Panc1 (cell line): ENCODE data around the gene GNAI2. TPM values are rescaled to one million over a fixed set of nuclear protein-coding genes. Genes with fewer than 3 reads are reported as not detected.

ENCODE experiments used
- ATAC-seq: fragments of 200-7000 bp; cut with Tn5 transposase; 2 replicates; pipeline ENCODE4 v1.9.1; 2020; ENCODE audit warnings: mild to moderate bottlenecking, moderate library complexity
- BruUV-seq: library from RNA; stranded (reverse); fragments of 400-500 nt; replicated peaks from 2 replicates; lab custom pipeline; 2021; lab: Mats Ljungman, UMichigan
- CTCF ChIA-PET: fragments of 300-600 bp; sonication (Branson Sonifier 250); formaldehyde crosslinking; loops from one replicate; lab custom pipeline; 2022; ENCODE audit warnings: antibody characterized with exemption; lab: Charles Lee
- POLR2A ChIA-PET: fragments of 300-600 bp; sonication (Branson Sonifier 250); formaldehyde crosslinking; loops from one replicate; lab custom pipeline; 2022; ENCODE audit warnings: antibody characterized with exemption; lab: Charles Lee
- DNase-seq: peaks from one replicate; pipeline ENCODE4 v3.0.0-alpha.2; 2010; ENCODE audit warnings: low read depth, low spot score
- H3K27ac ChIP-seq: 2 replicates; pipeline ENCODE4 v1.5.1; 2011; ENCODE audit warnings: mild to moderate bottlenecking, low read length, inconsistent platforms
- H3K27me3 ChIP-seq: fragments of 200-500 bp; sonication (Bioruptor generic); 2 replicates; pipeline ENCODE4 v1.6.0; 2014; ENCODE audit warnings: low read length, inconsistent platforms; ENCODE audit not compliant: control insufficient read depth, insufficient read depth
- H3K36me3 ChIP-seq: fragments of 200-500 bp; sonication (Bioruptor generic); 2 replicates; pipeline ENCODE4 v1.5.1; 2014; ENCODE audit warnings: inconsistent platforms, mild to moderate bottlenecking, low read length, moderate library complexity; ENCODE audit not compliant: control insufficient read depth, insufficient read depth
- H3K4me1 ChIP-seq: 2 replicates; pipeline ENCODE4 v1.5.1; 2011; ENCODE audit warnings: inconsistent platforms, mild to moderate bottlenecking, low read length, moderate library complexity; ENCODE audit not compliant: control insufficient read depth, insufficient read depth
- H3K4me3 ChIP-seq, 2 experiments: 2 replicates each; pipeline ENCODE4 v1.5.1; 2011 to 2012; ENCODE audit warnings: low read depth in 2 of 2, low read length in 2 of 2, mild to moderate bottlenecking in 2 of 2, inconsistent platforms in 1 of 2, moderate library complexity in 1 of 2
- H3K9me3 ChIP-seq: fragments of 200-500 bp; sonication (Bioruptor generic); 2 replicates; pipeline ENCODE4 v1.5.1; 2014; ENCODE audit warnings: low read depth, mild to moderate bottlenecking, inconsistent platforms, low read length, moderate library complexity; ENCODE audit not compliant: control insufficient read depth, insufficient read depth
- POLR2AphosphoS5 ChIP-seq: IDR thresholded peaks from 2 replicates; pipeline ENCODE4 v1.6.1; 2012; ENCODE audit warnings: mild to moderate bottlenecking, low read depth, low read length, moderate library complexity
- SIN3A ChIP-seq: IDR thresholded peaks from 2 replicates; pipeline ENCODE4 v1.6.1; 2012; ENCODE audit warnings: low read depth, mild to moderate bottlenecking, low read length, moderate library complexity, borderline replicate concordance; ENCODE audit not compliant: insufficient read depth
- TCF7L2 ChIP-seq: IDR thresholded peaks from 2 replicates; pipeline ENCODE4 v1.6.1; 2011; ENCODE audit warnings: mild to moderate bottlenecking, low read depth, low read length, inconsistent platforms
- in situ Hi-C: cut with HindIII; loops from 2 replicates; pipeline ENCODE4 v1.10.0; 2016; ENCODE audit warnings: low sequenced_read_pairs, low pct_unique_long_range_greater_than_20kb
- intact Hi-C: fragments of 100-400 bp; cut with micrococcal nuclease; formaldehyde crosslinking; loops from one replicate; pipeline ENCODE4 v1.10.0; 2022; ENCODE audit not compliant: unreplicated experiment
- total RNA-seq: library from RNA; stranded (reverse); gene quantifications from one replicate; pipeline ENCODE4 v1.2.1, GENCODE V29; 2021; ENCODE audit not compliant: unreplicated experiment
- TF ChIP-seq, protein P1 (sequence below), 2 experiments: IDR thresholded peaks; 2 replicates each; pipeline ENCODE4 v1.6.1; 2011 to 2012; ENCODE audit warnings: low read depth in 2 of 2, control low read depth in 1 of 2, low read length in 1 of 2, mild to moderate bottlenecking in 1 of 2, moderate library complexity in 1 of 2; ENCODE audit not compliant: insufficient read depth in 1 of 2
- TF ChIP-seq, protein P2 (sequence below): fragments of 450-650 bp; IDR thresholded peaks from 2 replicates; pipeline ENCODE4 v1.5.1; 2017; ENCODE audit warnings: mild to moderate bottlenecking

Gene GNAI2
- total RNA-seq, 1 experiment from 2014 or later, result 170 TPM

DNA sequence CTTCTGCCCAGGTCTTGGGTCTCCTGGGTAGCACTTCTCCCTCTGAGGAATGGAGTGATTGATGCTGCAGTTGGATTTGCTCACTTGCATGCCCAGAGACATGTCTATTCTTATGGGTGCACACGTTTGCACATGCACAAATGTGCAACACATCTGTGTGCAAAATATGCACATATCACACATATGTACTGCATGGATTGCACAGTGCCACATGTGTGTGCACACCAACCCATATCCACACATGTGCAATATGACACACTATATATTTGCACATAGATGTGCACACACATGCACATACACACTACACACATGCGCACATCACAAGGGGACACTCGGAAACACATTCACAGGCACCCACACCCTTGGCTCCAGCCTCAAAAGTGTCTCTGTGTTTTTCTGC is 32.3 kb downstream of the GNAI2 start:
- Histone ChIP-seq H3K36me3 (no peaks in the 10 kb centered on the region), H3K9me3 (no peaks in the 10 kb centered on the region), H3K27me3 (no peaks in the 10 kb centered on the region), H3K27ac (no peak overlapping the region), H3K4me1 (peaks cover 8% of the 10 kb centered on the region), H3K4me3 (no peak overlapping the region)
- TF ChIP-seq, protein P1, sequence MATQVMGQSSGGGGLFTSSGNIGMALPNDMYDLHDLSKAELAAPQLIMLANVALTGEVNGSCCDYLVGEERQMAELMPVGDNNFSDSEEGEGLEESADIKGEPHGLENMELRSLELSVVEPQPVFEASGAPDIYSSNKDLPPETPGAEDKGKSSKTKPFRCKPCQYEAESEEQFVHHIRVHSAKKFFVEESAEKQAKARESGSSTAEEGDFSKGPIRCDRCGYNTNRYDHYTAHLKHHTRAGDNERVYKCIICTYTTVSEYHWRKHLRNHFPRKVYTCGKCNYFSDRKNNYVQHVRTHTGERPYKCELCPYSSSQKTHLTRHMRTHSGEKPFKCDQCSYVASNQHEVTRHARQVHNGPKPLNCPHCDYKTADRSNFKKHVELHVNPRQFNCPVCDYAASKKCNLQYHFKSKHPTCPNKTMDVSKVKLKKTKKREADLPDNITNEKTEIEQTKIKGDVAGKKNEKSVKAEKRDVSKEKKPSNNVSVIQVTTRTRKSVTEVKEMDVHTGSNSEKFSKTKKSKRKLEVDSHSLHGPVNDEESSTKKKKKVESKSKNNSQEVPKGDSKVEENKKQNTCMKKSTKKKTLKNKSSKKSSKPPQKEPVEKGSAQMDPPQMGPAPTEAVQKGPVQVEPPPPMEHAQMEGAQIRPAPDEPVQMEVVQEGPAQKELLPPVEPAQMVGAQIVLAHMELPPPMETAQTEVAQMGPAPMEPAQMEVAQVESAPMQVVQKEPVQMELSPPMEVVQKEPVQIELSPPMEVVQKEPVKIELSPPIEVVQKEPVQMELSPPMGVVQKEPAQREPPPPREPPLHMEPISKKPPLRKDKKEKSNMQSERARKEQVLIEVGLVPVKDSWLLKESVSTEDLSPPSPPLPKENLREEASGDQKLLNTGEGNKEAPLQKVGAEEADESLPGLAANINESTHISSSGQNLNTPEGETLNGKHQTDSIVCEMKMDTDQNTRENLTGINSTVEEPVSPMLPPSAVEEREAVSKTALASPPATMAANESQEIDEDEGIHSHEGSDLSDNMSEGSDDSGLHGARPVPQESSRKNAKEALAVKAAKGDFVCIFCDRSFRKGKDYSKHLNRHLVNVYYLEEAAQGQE (IDR thresholded peaks at IDR 0.05; ENCODE audit: insufficient read depth in 1 of 2, low read depth in 2 of 2, low read length in 1 of 2), result no peak
- TF ChIP-seq SIN3A (no peak), POLR2AphosphoS5 (no peak), TCF7L2 (no peak)
- TF ChIP-seq, protein P2, sequence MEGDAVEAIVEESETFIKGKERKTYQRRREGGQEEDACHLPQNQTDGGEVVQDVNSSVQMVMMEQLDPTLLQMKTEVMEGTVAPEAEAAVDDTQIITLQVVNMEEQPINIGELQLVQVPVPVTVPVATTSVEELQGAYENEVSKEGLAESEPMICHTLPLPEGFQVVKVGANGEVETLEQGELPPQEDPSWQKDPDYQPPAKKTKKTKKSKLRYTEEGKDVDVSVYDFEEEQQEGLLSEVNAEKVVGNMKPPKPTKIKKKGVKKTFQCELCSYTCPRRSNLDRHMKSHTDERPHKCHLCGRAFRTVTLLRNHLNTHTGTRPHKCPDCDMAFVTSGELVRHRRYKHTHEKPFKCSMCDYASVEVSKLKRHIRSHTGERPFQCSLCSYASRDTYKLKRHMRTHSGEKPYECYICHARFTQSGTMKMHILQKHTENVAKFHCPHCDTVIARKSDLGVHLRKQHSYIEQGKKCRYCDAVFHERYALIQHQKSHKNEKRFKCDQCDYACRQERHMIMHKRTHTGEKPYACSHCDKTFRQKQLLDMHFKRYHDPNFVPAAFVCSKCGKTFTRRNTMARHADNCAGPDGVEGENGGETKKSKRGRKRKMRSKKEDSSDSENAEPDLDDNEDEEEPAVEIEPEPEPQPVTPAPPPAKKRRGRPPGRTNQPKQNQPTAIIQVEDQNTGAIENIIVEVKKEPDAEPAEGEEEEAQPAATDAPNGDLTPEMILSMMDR, result no peak
- CTCF ChIA-PET, result no interaction called here
- no TSS peak for BruUV-seq
- no peak for DNase-seq
- ATAC-seq, result no peak
- POLR2A ChIA-PET, result no interaction called here
- intact Hi-C loops (loop anchor here (10.0 kb wide), 1 partner anchor 73 kb away; the partner anchor contains the start of gene GNAT1), in situ Hi-C loops (no loop called here)

DNA sequence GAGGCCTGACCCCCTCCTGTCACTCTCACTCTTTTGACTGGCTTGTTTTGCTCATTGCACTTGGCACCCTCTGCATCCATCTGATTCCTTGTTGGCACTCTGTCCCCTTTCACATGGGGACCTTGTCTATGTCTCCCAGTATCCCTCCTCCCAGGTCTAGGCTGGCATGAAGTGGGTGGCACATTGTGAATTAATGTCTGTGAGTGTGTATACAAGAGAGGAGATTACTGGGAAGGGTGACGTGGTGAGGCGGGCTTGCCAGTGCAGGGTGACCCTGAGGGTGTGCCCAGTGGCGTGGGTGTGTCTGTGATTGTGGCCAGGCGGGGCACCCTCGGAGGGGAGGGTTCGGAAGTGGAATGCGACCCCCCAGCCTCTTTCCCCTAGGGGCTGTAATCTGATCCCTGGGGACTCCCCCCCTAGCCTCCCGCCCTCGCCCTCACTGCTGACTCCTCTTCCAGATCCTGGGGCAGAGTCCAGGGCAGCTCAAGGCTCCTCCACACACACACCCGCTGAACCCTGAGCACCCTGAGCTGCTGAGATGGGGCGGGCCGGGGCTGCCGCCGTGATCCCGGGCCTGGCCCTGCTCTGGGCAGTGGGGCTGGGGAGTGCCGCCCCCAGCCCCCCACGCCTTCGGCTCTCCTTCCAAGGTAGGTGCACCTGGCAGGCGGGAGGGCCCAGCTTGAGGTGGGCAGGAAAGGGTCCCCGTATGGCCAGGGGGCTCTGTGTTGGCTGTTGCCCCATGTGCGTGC is 32.9 kb downstream of the GNAI2 start, which contains the start of gene SEMA3B:
Gene SEMA3B, plus strand, starts transcription at position 445 of the 749 bp plus-strand sequence. Its CDS starts 94 bp downstream, at position 539.
- BruUV-seq, result no TSS peak
- intact Hi-C loops, result loop anchor here (10.0 kb wide), 1 partner anchor 74 kb away; the partner anchor contains the start of gene GNAT1
- ChIA-PET CTCF (no interaction called here), POLR2A (no interaction called here)
- no peak for TF ChIP-seq SIN3A
- TF ChIP-seq, protein P1 (IDR thresholded peaks at IDR 0.05; ENCODE audit: insufficient read depth in 1 of 2, low read depth in 2 of 2, low read length in 1 of 2), result no peak
- no peak for TF ChIP-seq TCF7L2
- no peak for TF ChIP-seq POLR2AphosphoS5
- TF ChIP-seq, protein P2, result no peak
- no peaks in the 10 kb centered on the region for H3K9me3 ChIP-seq
- DNase-seq (no peak), ATAC-seq (no peak; the same call in 1 of the 2 replicates)
- in situ Hi-C loops, result no loop called here
- H3K36me3 ChIP-seq, result no peaks in the 10 kb centered on the region
- no peak within 1 kb of the TSS for H3K4me3 ChIP-seq
- H3K4me1 ChIP-seq, result peaks cover 8% of the 10 kb centered on the region
- no peak within 1 kb of the TSS for H3K27ac ChIP-seq
- H3K27me3 ChIP-seq, result no peaks in the 10 kb centered on the region
